A549 (cell line): ENCODE results near the gene ZEB1. TPM values are rescaled to one million over a fixed set of nuclear protein-coding genes. Genes with fewer than 3 reads are reported as not detected.

ENCODE experiments used
- ATAC-seq, 2 experiments: fragments of 200-7000 bp in 1 of 2; fragments of >200 bp in 1 of 2; cut with Nextera tagmentation in 1 of 2; cut with Tn5 transposase in 1 of 2; 3 replicates each; pipeline versions ENCODE4 v1.8.0 to v1.9.1; 2018 to 2020; ENCODE audit warnings: mild to moderate bottlenecking in 1 of 2, moderate library complexity in 1 of 2
- CTCF ChIA-PET: fragments of 300-600 bp; sonication (Branson Sonifier 250); formaldehyde crosslinking; extraction: SDS; loops from one replicate; lab custom pipeline; 2021; ENCODE audit warnings: antibody characterized with exemption, inconsistent platforms; lab: Yijun Ruan, JAX
- POLR2A ChIA-PET: fragments of 350-600 bp; formaldehyde crosslinking; extraction: SDS; loops from one replicate; lab custom pipeline; 2021; ENCODE audit warnings: antibody characterized with exemption, inconsistent platforms; lab: Yijun Ruan, JAX
- DNase-seq, 2 experiments: peaks; one replicate each; pipeline versions ENCODE4 v3.0.0 to v3.0.0-alpha.2; 2011 to 2016; ENCODE audit warnings: low read depth in 1 of 2, low spot score in 1 of 2
- FAIRE-seq: peaks from 2 replicates; lab custom pipeline; 2011; peaks lifted over from hg19 to GRCh38; lab: Jason Lieb, UNC
- H3K27ac ChIP-seq, 2 experiments: fragments of >200 bp; sonication (Bioruptor Twin); formaldehyde crosslinking; 3 replicates each; pipeline ENCODE4 v1.5.1; 2016 to 2017
- H3K4me1 ChIP-seq: fragments of >200 bp; sonication (Bioruptor Twin); formaldehyde crosslinking; 3 replicates; pipeline ENCODE4 v1.6.1; 2016
- H3K4me2 ChIP-seq: fragments of >200 bp; sonication (Bioruptor Twin); formaldehyde crosslinking; 3 replicates; pipeline ENCODE4 v1.6.1; 2016
- H3K4me3 ChIP-seq: fragments of >200 bp; sonication (Bioruptor Twin); formaldehyde crosslinking; 3 replicates; pipeline ENCODE4 v1.5.1; 2016
- H3K9me3 ChIP-seq: fragments of >200 bp; sonication (Bioruptor Twin); formaldehyde crosslinking; 3 replicates; pipeline ENCODE4 v1.6.1; 2016
- CBX2 ChIP-seq: fragments of 200-600 bp; sonication (generic); IDR thresholded peaks from 2 replicates; pipeline ENCODE4 v1.6.1; 2016; ENCODE audit warnings: low read depth, mild to moderate bottlenecking, borderline replicate concordance
- CHD2 ChIP-seq: fragments of 150-350 bp; IDR thresholded peaks from 2 replicates; pipeline ENCODE4 v1.6.1; 2014; ENCODE audit warnings: low read length; ENCODE audit not compliant: partially characterized antibody
- CHD4 ChIP-seq: fragments of 200-600 bp; sonication (generic); IDR thresholded peaks from 2 replicates; pipeline ENCODE4 v1.6.1; 2016; ENCODE audit warnings: antibody characterized with exemption, mild to moderate bottlenecking, borderline replicate concordance
- EHF ChIP-seq: fragments of 250-450 bp; sonication (Bioruptor Pico); IDR thresholded peaks from 2 replicates; pipeline ENCODE4 v1.5.0; 2020; ENCODE audit warnings: mild to moderate bottlenecking
- EHMT2 ChIP-seq: fragments of 200-600 bp; sonication (generic); IDR thresholded peaks from 2 replicates; pipeline ENCODE4 v1.6.1; 2016; ENCODE audit warnings: antibody characterized with exemption, low read depth, mild to moderate bottlenecking, moderate library complexity
- FOSB ChIP-seq: fragments of 250-450 bp; sonication (Bioruptor Pico); IDR thresholded peaks from 2 replicates; pipeline ENCODE4 v1.5.0; 2020; ENCODE audit warnings: mild to moderate bottlenecking, moderate library complexity
- FOSL2 ChIP-seq, 2 experiments: fragments of 450-650 bp in 1 of 2; fragments of >200 bp in 1 of 2; sonication (Bioruptor Twin) in 1 of 2; formaldehyde crosslinking; IDR thresholded peaks; 2 replicates each; pipeline versions ENCODE4 v1.5.0 to v1.6.1; 2016 to 2020; ENCODE audit warnings: mild to moderate bottlenecking in 1 of 2, moderate library complexity in 1 of 2
- FOXS1 ChIP-seq: fragments of 250-450 bp; sonication (Bioruptor Pico); IDR thresholded peaks from 2 replicates; pipeline ENCODE4 v1.5.0; 2020; ENCODE audit warnings: mild to moderate bottlenecking, moderate library complexity
- GATA3 ChIP-seq: IDR thresholded peaks from 2 replicates; pipeline ENCODE4 v1.6.1; 2012; ENCODE audit warnings: borderline replicate concordance
- HDAC2 ChIP-seq: fragments of 200-600 bp; sonication (generic); IDR thresholded peaks from 2 replicates; pipeline ENCODE4 v1.6.1; 2016
- HOXB5 ChIP-seq: fragments of 250-450 bp; sonication (Bioruptor Pico); IDR thresholded peaks from 2 replicates; pipeline ENCODE4 v1.5.0; 2020; ENCODE audit warnings: mild to moderate bottlenecking, moderate library complexity
- JUNB ChIP-seq: fragments of >200 bp; sonication (Bioruptor Twin); formaldehyde crosslinking; IDR thresholded peaks from 2 replicates; pipeline ENCODE4 v1.6.1; 2016
- MAZ ChIP-seq: fragments of 150-350 bp; IDR thresholded peaks from 2 replicates; pipeline ENCODE4 v1.6.1; 2014; ENCODE audit warnings: antibody characterized with exemption, low read depth, low read length, borderline replicate concordance
- POLR2AphosphoS2 ChIP-seq: conservative IDR thresholded peaks from 2 replicates; pipeline ENCODE4 v1.6.1; 2012; ENCODE audit warnings: low read length, improper control_type of control experiment, inconsistent platforms
- RAD21 ChIP-seq, 2 experiments: fragments of >200 bp in 1 of 2; sonication (Bioruptor Twin) in 1 of 2; formaldehyde crosslinking in 1 of 2; IDR thresholded peaks in 1 of 2; conservative IDR thresholded peaks in 1 of 2; 2 replicates in 1 of 2; 3 replicates in 1 of 2; pipeline ENCODE4 v1.6.1; 2012 to 2018; ENCODE audit warnings: inconsistent platforms in 1 of 2
- RCOR1 ChIP-seq: fragments of 150-350 bp; IDR thresholded peaks from 2 replicates; pipeline ENCODE4 v1.6.1; 2014; ENCODE audit warnings: antibody characterized with exemption, low read length, low read depth
- RNF2 ChIP-seq: fragments of 200-600 bp; sonication (generic); IDR thresholded peaks from 2 replicates; pipeline ENCODE4 v1.6.1; 2016; ENCODE audit warnings: low read depth, mild to moderate bottlenecking, antibody characterized with exemption, moderate library complexity, borderline replicate concordance
- SMC3 ChIP-seq: fragments of >200 bp; sonication (Bioruptor Twin); formaldehyde crosslinking; IDR thresholded peaks from 3 replicates; pipeline ENCODE4 v1.6.1; 2018; ENCODE audit warnings: inconsistent platforms
- SREBF2 ChIP-seq: fragments of 450-650 bp; IDR thresholded peaks from 2 replicates; pipeline ENCODE4 v1.6.1; 2014; ENCODE audit warnings: mild to moderate bottlenecking, moderate library complexity
- ZSCAN20 ChIP-seq: fragments of 250-450 bp; sonication (Bioruptor Pico); IDR thresholded peaks from 2 replicates; pipeline ENCODE4 v1.8.0; 2022; ENCODE audit warnings: mild to moderate bottlenecking, moderate library complexity
- WGBS: methylation state at CpG from one replicate; pipeline ENCODE4 v1.1.6; 2017; ENCODE audit errors: missing lambda C conversion rate; 5-methylcytosine and 5-hydroxymethylcytosine counted together
- polyA plus RNA-seq, 4 experiments: library from polyadenylated mRNA; depleted of rRNA in 3 of 4; stranded (reverse); fragments of >200 nt; fragmentation: RNase III in 1 of 4; extraction: RNeasy Plus Mini Kit Qiagen cat#74134 plus additional on column Dnase treatment in 1 of 4; gene quantifications; 2 replicates in 3 of 4; 3 replicates in 1 of 4; pipeline ENCODE4 v1.2.3, GENCODE V29; 2011 to 2017
- TF ChIP-seq, protein P1 (sequence below): IDR thresholded peaks from 2 replicates; pipeline ENCODE4 v1.6.1; 2012
- TF ChIP-seq, protein P2 (sequence below): fragments of 150-350 bp; IDR thresholded peaks from 2 replicates; pipeline ENCODE4 v1.6.1; 2014; ENCODE audit warnings: low read depth, mild to moderate bottlenecking, low read length
- TF ChIP-seq, protein P3 (sequence below): fragments of 200-600 bp; sonication (generic); IDR thresholded peaks from 2 replicates; pipeline ENCODE4 v1.6.1; 2016; ENCODE audit warnings: antibody characterized with exemption, mild to moderate bottlenecking, moderate library complexity

ZEB1 gene
- polyA plus RNA-seq, 2 of the 4 experiments (the other 2 are of a cell fraction): 8.1 to 23.8 TPM

DNA sequence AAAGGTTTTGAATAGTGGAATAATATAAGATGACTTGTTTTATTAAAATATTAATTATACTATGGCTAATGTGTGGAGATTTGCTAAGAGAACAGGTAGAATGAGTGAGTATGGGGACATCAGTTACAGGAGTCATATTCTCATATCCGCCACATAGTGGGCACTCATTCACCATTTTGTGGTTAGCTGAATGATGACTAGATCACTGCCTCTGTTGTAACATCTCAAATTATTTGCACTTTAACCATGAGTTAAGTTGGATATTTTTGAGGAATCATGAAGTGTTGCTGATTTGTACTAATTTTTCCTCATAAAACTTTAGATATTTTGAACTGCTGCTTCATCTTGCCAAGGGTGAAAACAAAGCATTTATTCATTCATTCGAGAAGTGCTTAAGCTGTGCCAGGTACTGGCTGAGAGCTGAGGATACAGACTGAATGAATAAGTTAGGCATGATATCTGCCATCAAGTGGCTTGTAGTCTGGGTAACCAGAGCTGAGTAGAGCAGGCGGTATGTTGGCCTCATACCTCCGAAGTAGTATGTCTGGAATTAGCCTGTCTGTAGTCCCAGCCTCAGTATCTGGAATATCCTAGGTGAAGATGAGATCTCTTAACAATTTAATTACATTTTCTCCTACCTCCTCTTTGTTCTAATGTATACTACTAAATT, 100.5 kb downstream of the ZEB1 start:
- H3K4me1 ChIP-seq: no peaks in the 10 kb centered on the region
- 93% methylated on average over 4 of the region's 4 CpGs for WGBS
- H3K27ac ChIP-seq: no peak overlapping the region
- TF ChIP-seq CBX2 (no peak), EHMT2 (no peak), EHF (CRISPR knock-in tag) (no peak), SREBF2 (no peak), RCOR1 (no peak), RAD21 (conservative IDR thresholded peaks at IDR 0.05 in 1 of 2, IDR thresholded peaks at IDR 0.05 in 1 of 2) (no peak), CHD2 (no peak), FOXS1 (CRISPR knock-in tag) (no peak), MAZ (no peak)
- ChIA-PET CTCF (interaction anchor here (0.8 to 1.2 kb wide), 2 partner anchors 23 to 38 kb away, joined by 3 to 4 read pairs; no protein-coding TSS in a partner anchor), POLR2A (no interaction called here)
- H3K4me3 ChIP-seq: no peak overlapping the region
- ATAC-seq (no peak), DNase-seq (no peak), FAIRE-seq (no peak)
- H3K4me2 ChIP-seq: no peak overlapping the region
- no peaks in the 10 kb centered on the region for H3K9me3 ChIP-seq

DNA sequence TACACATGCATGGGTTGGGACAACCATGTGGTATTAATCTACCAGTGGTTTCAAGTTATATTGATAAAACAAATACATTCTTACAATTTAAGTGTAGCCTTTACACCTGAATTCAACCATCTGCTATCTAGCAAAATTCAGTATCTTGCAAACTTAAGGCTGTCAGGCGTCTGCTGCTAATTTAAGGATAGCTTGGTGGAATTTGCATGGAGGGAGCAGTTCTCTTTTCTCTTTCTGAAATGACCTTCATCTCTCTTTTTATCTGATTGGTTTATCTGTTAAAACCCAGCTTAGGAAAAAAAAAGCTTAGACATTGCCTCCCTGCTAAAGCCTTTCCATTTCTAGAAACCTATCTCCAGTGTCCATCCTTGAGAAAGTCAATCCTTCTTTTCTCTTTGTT, 102.3 kb downstream of the ZEB1 start:
- no peaks in the 10 kb centered on the region for H3K9me3 ChIP-seq
- TF ChIP-seq, protein P1, sequence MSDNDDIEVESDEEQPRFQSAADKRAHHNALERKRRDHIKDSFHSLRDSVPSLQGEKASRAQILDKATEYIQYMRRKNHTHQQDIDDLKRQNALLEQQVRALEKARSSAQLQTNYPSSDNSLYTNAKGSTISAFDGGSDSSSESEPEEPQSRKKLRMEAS: no peak
- TF ChIP-seq HOXB5 (CRISPR knock-in tag): no peak
- TF ChIP-seq EHF (CRISPR knock-in tag): no peak
- TF ChIP-seq FOSL2 (IDR thresholded peaks at IDR 0.05): no peak
- no peak for TF ChIP-seq FOSL2 (CRISPR knock-in tag; IDR thresholded peaks at IDR 0.05)
- TF ChIP-seq, protein P2, sequence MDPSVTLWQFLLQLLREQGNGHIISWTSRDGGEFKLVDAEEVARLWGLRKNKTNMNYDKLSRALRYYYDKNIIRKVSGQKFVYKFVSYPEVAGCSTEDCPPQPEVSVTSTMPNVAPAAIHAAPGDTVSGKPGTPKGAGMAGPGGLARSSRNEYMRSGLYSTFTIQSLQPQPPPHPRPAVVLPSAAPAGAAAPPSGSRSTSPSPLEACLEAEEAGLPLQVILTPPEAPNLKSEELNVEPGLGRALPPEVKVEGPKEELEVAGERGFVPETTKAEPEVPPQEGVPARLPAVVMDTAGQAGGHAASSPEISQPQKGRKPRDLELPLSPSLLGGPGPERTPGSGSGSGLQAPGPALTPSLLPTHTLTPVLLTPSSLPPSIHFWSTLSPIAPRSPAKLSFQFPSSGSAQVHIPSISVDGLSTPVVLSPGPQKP: no peak
- TF ChIP-seq JUNB: no peak
- TF ChIP-seq POLR2AphosphoS2: no peak
- TF ChIP-seq, protein P3, sequence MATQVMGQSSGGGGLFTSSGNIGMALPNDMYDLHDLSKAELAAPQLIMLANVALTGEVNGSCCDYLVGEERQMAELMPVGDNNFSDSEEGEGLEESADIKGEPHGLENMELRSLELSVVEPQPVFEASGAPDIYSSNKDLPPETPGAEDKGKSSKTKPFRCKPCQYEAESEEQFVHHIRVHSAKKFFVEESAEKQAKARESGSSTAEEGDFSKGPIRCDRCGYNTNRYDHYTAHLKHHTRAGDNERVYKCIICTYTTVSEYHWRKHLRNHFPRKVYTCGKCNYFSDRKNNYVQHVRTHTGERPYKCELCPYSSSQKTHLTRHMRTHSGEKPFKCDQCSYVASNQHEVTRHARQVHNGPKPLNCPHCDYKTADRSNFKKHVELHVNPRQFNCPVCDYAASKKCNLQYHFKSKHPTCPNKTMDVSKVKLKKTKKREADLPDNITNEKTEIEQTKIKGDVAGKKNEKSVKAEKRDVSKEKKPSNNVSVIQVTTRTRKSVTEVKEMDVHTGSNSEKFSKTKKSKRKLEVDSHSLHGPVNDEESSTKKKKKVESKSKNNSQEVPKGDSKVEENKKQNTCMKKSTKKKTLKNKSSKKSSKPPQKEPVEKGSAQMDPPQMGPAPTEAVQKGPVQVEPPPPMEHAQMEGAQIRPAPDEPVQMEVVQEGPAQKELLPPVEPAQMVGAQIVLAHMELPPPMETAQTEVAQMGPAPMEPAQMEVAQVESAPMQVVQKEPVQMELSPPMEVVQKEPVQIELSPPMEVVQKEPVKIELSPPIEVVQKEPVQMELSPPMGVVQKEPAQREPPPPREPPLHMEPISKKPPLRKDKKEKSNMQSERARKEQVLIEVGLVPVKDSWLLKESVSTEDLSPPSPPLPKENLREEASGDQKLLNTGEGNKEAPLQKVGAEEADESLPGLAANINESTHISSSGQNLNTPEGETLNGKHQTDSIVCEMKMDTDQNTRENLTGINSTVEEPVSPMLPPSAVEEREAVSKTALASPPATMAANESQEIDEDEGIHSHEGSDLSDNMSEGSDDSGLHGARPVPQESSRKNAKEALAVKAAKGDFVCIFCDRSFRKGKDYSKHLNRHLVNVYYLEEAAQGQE: no peak
- TF ChIP-seq ZSCAN20 (CRISPR knock-in tag): no peak
- TF ChIP-seq SMC3: no peak
- TF ChIP-seq, all 56 proteins: peak for 0
- no peak for DNase-seq
- ChIA-PET CTCF (no interaction called here), POLR2A (no interaction called here)
- Histone ChIP-seq H3K4me1 (no peaks in the 10 kb centered on the region), H3K4me3 (no peak overlapping the region), H3K27ac (no peak overlapping the region), H3K4me2 (no peak overlapping the region)
- WGBS: 87% methylated on average over 1 of the region's 1 CpG
- FAIRE-seq: no peak
- no peak for ATAC-seq

DNA sequence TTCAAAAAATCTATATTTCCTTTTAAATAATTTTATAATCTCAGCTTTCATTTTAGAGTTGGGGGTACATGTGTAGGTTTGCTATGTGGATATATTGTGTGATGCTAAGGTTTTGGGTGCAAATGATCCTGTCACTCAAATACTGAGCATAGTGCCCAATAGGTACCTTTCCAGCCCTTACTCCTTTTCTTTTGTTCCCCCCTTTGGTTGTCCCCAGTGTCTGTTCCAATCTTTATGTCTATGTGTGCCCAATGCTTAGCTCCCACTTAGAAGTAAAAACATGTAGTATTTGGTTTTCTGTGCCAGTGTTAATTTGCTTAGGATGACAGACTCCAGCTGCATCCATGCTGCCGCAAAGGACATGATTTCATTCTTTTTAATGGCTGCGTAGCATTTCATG, 103.6 kb downstream of the ZEB1 start:
- Histone ChIP-seq H3K27ac (no peak overlapping the region), H3K4me1 (no peaks in the 10 kb centered on the region), H3K9me3 (no peaks in the 10 kb centered on the region), H3K4me2 (no peak overlapping the region), H3K4me3 (no peak overlapping the region)
- TF ChIP-seq CBX2 (no peak), HDAC2 (no peak), CHD4 (no peak), POLR2AphosphoS2 (no peak), RNF2 (no peak), FOSL2 (IDR thresholded peaks at IDR 0.05) (no peak), FOSL2 (CRISPR knock-in tag; IDR thresholded peaks at IDR 0.05) (no peak), SREBF2 (no peak), GATA3 (no peak), FOXS1 (CRISPR knock-in tag) (no peak), FOSB (CRISPR knock-in tag) (no peak)
- DNase-seq: no peak
- no peak for ATAC-seq
- ChIA-PET CTCF (no interaction called here), POLR2A (no interaction called here)
- FAIRE-seq: no peak
- 98% methylated on average over 2 of the region's 2 CpGs for WGBS
